Measurements from ENCODE around the gene GLIS1. TPM values are rescaled to one million over a fixed set of nuclear protein-coding genes. Genes with fewer than 3 reads are reported as not detected.

The GLIS1 gene
- polyA plus RNA-seq, 1 donor (not counting 4 experiments of a cell fraction or from before 2014, with no cell fraction given): not detected

DNA sequence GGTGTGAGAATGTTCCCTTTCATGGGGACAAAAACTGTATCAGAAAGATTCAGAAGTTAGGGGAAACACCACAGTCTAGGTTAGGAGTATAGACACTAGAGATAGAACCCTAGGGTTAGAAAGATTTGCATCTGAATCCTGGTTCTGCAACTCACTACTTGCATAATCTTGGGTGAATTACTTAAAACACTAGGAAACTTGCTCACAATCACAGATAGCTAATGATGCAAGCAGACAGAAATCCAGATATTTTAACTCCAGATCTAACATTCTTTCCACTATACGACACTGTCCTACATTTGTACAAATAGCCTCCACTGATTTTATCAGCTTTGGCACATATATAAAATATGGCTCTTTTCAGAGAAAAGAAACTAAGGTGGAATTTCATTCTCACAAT lies 30.8 kb upstream of the GLIS1 start:
- Histone ChIP-seq H2AFZ (ENCODE audit: control insufficient read depth, low read length) (no peak overlapping the region), H3K27ac (ENCODE audit: control insufficient read depth, insufficient read depth, low read length) (no peak overlapping the region), H3K27me3 (ENCODE audit: control insufficient read depth, extremely low read depth, insufficient read depth, low read length) (no peaks in the 10 kb centered on the region), H3K79me2 (ENCODE audit: control insufficient read depth, insufficient read depth, low read length) (no peaks in the 10 kb centered on the region), H3K4me2 (ENCODE audit: control insufficient read depth, extremely low read depth, insufficient read depth, low read depth, low read length) (no peak overlapping the region), H3K9me1 (ENCODE audit: control insufficient read depth, extremely low read depth, insufficient read depth, low read length) (no peaks in the 10 kb centered on the region), H3K4me1 (ENCODE audit: control insufficient read depth, extremely low read depth, insufficient read depth, low read length) (no peaks in the 10 kb centered on the region), H3K36me3 (ENCODE audit: control insufficient read depth in 2 of 2, extremely low read depth in 1 of 2, insufficient read depth in 2 of 2, low read length in 2 of 2) (peaks cover 3 to 4% of the 10 kb centered on the region in 2 experiments), H3K4me3 (ENCODE audit: control insufficient read depth in 2 of 3, extremely low read depth in 1 of 3, insufficient read depth in 2 of 3, low read depth in 1 of 3, low read length in 3 of 3) (no peak overlapping the region), H3K9me3 (ENCODE audit: control insufficient read depth, low read depth, low read length) (no peaks in the 10 kb centered on the region), H3K9ac (ENCODE audit: control insufficient read depth, extremely low read depth, insufficient read depth, low read length) (no peak overlapping the region), H4K20me1 (ENCODE audit: control insufficient read depth, extremely low read depth, insufficient read depth, low read length) (no peaks in the 10 kb centered on the region)
- FAIRE-seq (no peak), DNase-seq (ENCODE audit: low read depth, low spot score) (no peak)
- TF ChIP-seq, protein P1, sequence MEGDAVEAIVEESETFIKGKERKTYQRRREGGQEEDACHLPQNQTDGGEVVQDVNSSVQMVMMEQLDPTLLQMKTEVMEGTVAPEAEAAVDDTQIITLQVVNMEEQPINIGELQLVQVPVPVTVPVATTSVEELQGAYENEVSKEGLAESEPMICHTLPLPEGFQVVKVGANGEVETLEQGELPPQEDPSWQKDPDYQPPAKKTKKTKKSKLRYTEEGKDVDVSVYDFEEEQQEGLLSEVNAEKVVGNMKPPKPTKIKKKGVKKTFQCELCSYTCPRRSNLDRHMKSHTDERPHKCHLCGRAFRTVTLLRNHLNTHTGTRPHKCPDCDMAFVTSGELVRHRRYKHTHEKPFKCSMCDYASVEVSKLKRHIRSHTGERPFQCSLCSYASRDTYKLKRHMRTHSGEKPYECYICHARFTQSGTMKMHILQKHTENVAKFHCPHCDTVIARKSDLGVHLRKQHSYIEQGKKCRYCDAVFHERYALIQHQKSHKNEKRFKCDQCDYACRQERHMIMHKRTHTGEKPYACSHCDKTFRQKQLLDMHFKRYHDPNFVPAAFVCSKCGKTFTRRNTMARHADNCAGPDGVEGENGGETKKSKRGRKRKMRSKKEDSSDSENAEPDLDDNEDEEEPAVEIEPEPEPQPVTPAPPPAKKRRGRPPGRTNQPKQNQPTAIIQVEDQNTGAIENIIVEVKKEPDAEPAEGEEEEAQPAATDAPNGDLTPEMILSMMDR (optimal IDR thresholded peaks at IDR 0.05 in 1 of 3, IDR thresholded peaks at IDR 0.05 in 1 of 3, conservative IDR thresholded peaks at IDR 0.05 in 1 of 3; ENCODE audit: extremely low read depth in 1 of 3, insufficient read depth in 2 of 3, low read length in 3 of 3): no peak
- no peak for TF ChIP-seq EZH2 (IDR thresholded peaks at IDR 0.05; ENCODE audit: low read length)
- dilution Hi-C loops (cut with MboI; ENCODE audit: extremely low pct_ligation_motif_present, low sequenced_read_pairs): loop anchor here (25.0 kb wide), 1 partner anchor 282 kb away; no protein-coding TSS in a partner anchor

DNA sequence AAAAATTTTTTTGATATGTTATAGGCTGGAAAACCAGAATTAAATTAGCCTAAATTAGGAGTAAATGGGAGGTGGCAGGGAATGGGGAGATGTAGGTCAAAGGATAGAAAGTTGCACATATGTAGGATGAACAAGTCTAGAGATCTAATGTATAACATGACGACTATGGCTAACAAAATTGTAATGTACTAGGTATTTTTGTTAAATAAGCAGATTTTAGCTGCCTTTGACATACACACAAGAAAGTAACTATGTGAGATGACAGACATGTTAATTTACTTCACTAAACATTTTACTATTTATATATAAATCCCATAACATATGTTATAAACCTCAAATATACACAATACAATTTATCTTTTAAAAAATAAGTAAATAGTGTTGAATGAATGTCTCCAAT lies 30.2 kb upstream of the GLIS1 start:
- no peak overlapping the region for H3K27ac ChIP-seq (ENCODE audit: control insufficient read depth, insufficient read depth, low read length)
- no peaks in the 10 kb centered on the region for H3K4me1 ChIP-seq (ENCODE audit: control insufficient read depth, extremely low read depth, insufficient read depth, low read length)
- no peaks in the 10 kb centered on the region for H3K79me2 ChIP-seq (ENCODE audit: control insufficient read depth, insufficient read depth, low read length)
- DNase-seq (ENCODE audit: low read depth, low spot score) (no peak), FAIRE-seq (no peak)
- H4K20me1 ChIP-seq (ENCODE audit: control insufficient read depth, extremely low read depth, insufficient read depth, low read length): no peaks in the 10 kb centered on the region
- no peaks in the 10 kb centered on the region for H3K9me1 ChIP-seq (ENCODE audit: control insufficient read depth, extremely low read depth, insufficient read depth, low read length)
- H3K4me3 ChIP-seq (ENCODE audit: control insufficient read depth in 2 of 3, extremely low read depth in 1 of 3, insufficient read depth in 2 of 3, low read depth in 1 of 3, low read length in 3 of 3): no peak overlapping the region
- TF ChIP-seq, protein P1 (optimal IDR thresholded peaks at IDR 0.05 in 1 of 3, IDR thresholded peaks at IDR 0.05 in 1 of 3, conservative IDR thresholded peaks at IDR 0.05 in 1 of 3; ENCODE audit: extremely low read depth in 1 of 3, insufficient read depth in 2 of 3, low read length in 3 of 3): no peak
- no peak for TF ChIP-seq EZH2 (IDR thresholded peaks at IDR 0.05; ENCODE audit: low read length)
- dilution Hi-C loops (cut with MboI; ENCODE audit: extremely low pct_ligation_motif_present, low sequenced_read_pairs): loop anchor here (25.0 kb wide), 1 partner anchor 282 kb away; no protein-coding TSS in a partner anchor
- no peak overlapping the region for H3K9ac ChIP-seq (ENCODE audit: control insufficient read depth, extremely low read depth, insufficient read depth, low read length)
- peaks cover 3 to 4% of the 10 kb centered on the region in 2 experiments for H3K36me3 ChIP-seq (ENCODE audit: control insufficient read depth in 2 of 2, extremely low read depth in 1 of 2, insufficient read depth in 2 of 2, low read length in 2 of 2)
- no peaks in the 10 kb centered on the region for H3K9me3 ChIP-seq (ENCODE audit: control insufficient read depth, low read depth, low read length)
- no peak overlapping the region for H2AFZ ChIP-seq (ENCODE audit: control insufficient read depth, low read length)
- no peaks in the 10 kb centered on the region for H3K27me3 ChIP-seq (ENCODE audit: control insufficient read depth, extremely low read depth, insufficient read depth, low read length)
- no peak overlapping the region for H3K4me2 ChIP-seq (ENCODE audit: control insufficient read depth, extremely low read depth, insufficient read depth, low read depth, low read length)

All from keratinocyte (primary cell).